Body of pancreas (tissue), 4 donors: Measurements from ENCODE around the gene TMEM203. TPM values are rescaled to one million over a fixed set of nuclear protein-coding genes. Genes with fewer than 3 reads are reported as not detected.

Source experiments
- ATAC-seq: fragments of 150-250 bp; one replicate; pipeline ENCODE4 v1.9.1; 2016
- DNase-seq, 4 donors: peaks; one replicate each; pipeline ENCODE4 v3.0.0-alpha.2; 2019
- H3K27ac ChIP-seq, 4 donors: fragments of 200-600 bp; sonication (generic); 1 replicate in 3 of 4; 2 replicates in 1 of 4; pipeline versions ENCODE4 v1.5.1 to v1.6.1; 2016 to 2019; ENCODE audit warnings: mild to moderate bottlenecking in 1 of 4, mixed read lengths in 1 of 4, moderate library complexity in 1 of 4
- H3K27me3 ChIP-seq, 2 donors: fragments of 200-600 bp; sonication (generic); one replicate each; pipeline ENCODE4 v1.6.0; 2016; ENCODE audit warnings: mild to moderate bottlenecking in 1 of 2
- H3K36me3 ChIP-seq, 2 donors: fragments of 200-600 bp; sonication (generic); replicated peaks in 1 of 2; 2 replicates each; pipeline ENCODE4 v1.5.1; 2016; ENCODE audit warnings: low read depth in 2 of 2; ENCODE audit not compliant: insufficient read depth in 1 of 2
- H3K4me1 ChIP-seq: fragments of 200-600 bp; sonication (generic); one replicate; pipeline ENCODE4 v1.6.0; 2016
- H3K4me3 ChIP-seq, 2 donors: fragments of 200-600 bp; sonication (generic); 1 replicate in 1 of 2; 2 replicates in 1 of 2; pipeline ENCODE4 v1.5.1; 2016 to 2019
- H3K9me3 ChIP-seq, 3 donors: fragments of 200-600 bp; sonication (generic); 1 replicate in 2 of 3; 2 replicates in 1 of 3; pipeline ENCODE4 v1.5.1; 2016
- CTCF ChIP-seq, 7 experiments: fragments of 450-650 bp in 4 of 7; fragments of 200-600 bp in 3 of 7; sonication (generic) in 3 of 7; IDR thresholded peaks; one replicate each; pipeline ENCODE4 v1.5.1; 2016 to 2019; ENCODE audit warnings: antibody characterized with exemption in 7 of 7
- POLR2A ChIP-seq, 3 donors: fragments of 450-650 bp; IDR thresholded peaks; one replicate each; pipeline ENCODE4 v1.6.1; 2016; ENCODE audit warnings: antibody characterized with exemption in 3 of 3, mild to moderate bottlenecking in 2 of 3
- WGBS, 2 donors: methylation state at CpG; one replicate each; pipeline ENCODE4 v1.1.5; 2017; 5-methylcytosine and 5-hydroxymethylcytosine counted together
- intact Hi-C: fragments of 100-400 bp; cut with DNase I; formaldehyde crosslinking; loops from one replicate; pipeline ENCODE4 v1.15.1; 2023
- total RNA-seq, 2 donors: library from RNA; depleted of rRNA; stranded (reverse); fragments of >200 nt; gene quantifications; one replicate each; pipeline ENCODE4 v1.1.0, GENCODE V29; 2016

Gene TMEM203
- total RNA-seq, 2 donors from 2014 or later, result 11.9 to 18.1 TPM

- Histone ChIP-seq H3K27ac (no peak overlapping the region), H3K4me1 (peaks cover 28% of the 10 kb centered on the region), H3K4me3 (no peak overlapping the region), H3K27me3 (peaks cover 0 to 33% of the 10 kb centered on the region in 2 donors), H3K9me3 (no peaks in the 10 kb centered on the region), H3K36me3 (no peaks in the 10 kb centered on the region)
- ATAC-seq (no peak), DNase-seq (no peak)
- intact Hi-C loops, result no loop called here
- TF ChIP-seq POLR2A (IDR thresholded peaks at IDR 0.05) (no peak), CTCF (IDR thresholded peaks at IDR 0.05) (no peak)
- WGBS, 2 donors, result 23 to 26% methylated on average over 26 to 32 of the region's 56 CpGs
These were observed 44.5 kb downstream of the TMEM203 start for GRCh38 chr9:137160716-137161557.

GRCh38 chr9:137160054-137160425 lies 45.4 kb downstream of the TMEM203 start:
- H3K4me3 ChIP-seq, result no peak overlapping the region

GRCh38 chr9:137159105-137160053 lies 46.1 kb downstream of the TMEM203 start:
- Histone ChIP-seq H3K9me3 (no peaks in the 10 kb centered on the region), H3K27me3 (peaks cover 0 to 27% of the 10 kb centered on the region in 2 donors), H3K4me3 (no peak overlapping the region), H3K27ac (no peak overlapping the region), H3K36me3 (no peaks in the 10 kb centered on the region), H3K4me1 (peaks cover 28% of the 10 kb centered on the region)
- 42 to 44% methylated on average over 14 of the region's 14 CpGs for WGBS, 2 donors
- DNase-seq, result no peak
- no peak for ATAC-seq
- intact Hi-C loops, result no loop called here
- TF ChIP-seq CTCF (IDR thresholded peaks at IDR 0.05) (no peak), POLR2A (IDR thresholded peaks at IDR 0.05) (no peak)

More at GRCh38 chr9:137160054-137160425, 45.4 kb downstream of the TMEM203 start:
- 43% methylated on average over 17 of the region's 17 CpGs; no CpG with 5 or more reads in 1 of the 2 donors for WGBS, 2 donors
- H3K27ac ChIP-seq, result no peak overlapping the region
- no peaks in the 10 kb centered on the region for H3K36me3 ChIP-seq
- intact Hi-C loops, result no loop called here
- TF ChIP-seq CTCF (IDR thresholded peaks at IDR 0.05) (no peak), POLR2A (IDR thresholded peaks at IDR 0.05) (no peak)
- DNase-seq, result no peak
- no peaks in the 10 kb centered on the region for H3K9me3 ChIP-seq
- no peak for ATAC-seq
- peaks cover 0 to 32% of the 10 kb centered on the region in 2 donors for H3K27me3 ChIP-seq
- H3K4me1 ChIP-seq, result peaks cover 28% of the 10 kb centered on the region

- intact Hi-C loops, result no loop called here
- peaks cover 28% of the 10 kb centered on the region for H3K4me1 ChIP-seq
- no peaks in the 10 kb centered on the region for H3K9me3 ChIP-seq
- 14 to 30% methylated on average over 4 of the region's 4 CpGs for WGBS, 2 donors
- ATAC-seq (no peak), DNase-seq (no peak)
- H3K27ac ChIP-seq, result no peak overlapping the region
- no peaks in the 10 kb centered on the region for H3K36me3 ChIP-seq
- no peak overlapping the region for H3K4me3 ChIP-seq
- TF ChIP-seq POLR2A (IDR thresholded peaks at IDR 0.05) (no peak), CTCF (IDR thresholded peaks at IDR 0.05) (no peak)
- H3K27me3 ChIP-seq, result peaks cover 0 to 27% of the 10 kb centered on the region in 2 donors
These were observed 46.8 kb downstream of the TMEM203 start for GRCh38 chr9:137158625-137159024.
